Measurements from ENCODE around the gene ZNF280B.

Gene ZNF280B

GRCh38 chr22:22553735-22554586, 45.4 kb upstream of the ZNF280B start:
- TF ChIP-seq CTCF (IDR thresholded peaks at IDR 0.05; ENCODE audit: low read depth, low read length) = no peak
- in situ Hi-C loops (cut with HindIII; ENCODE audit: low sequenced_read_pairs) = no loop called here
- no peak for DNase-seq (ENCODE audit: low read depth, low spot score)
- H3K4me3 ChIP-seq (ENCODE audit: low read depth, low read length) = no peak overlapping the region

GRCh38 chr22:22553141-22553540, 44.6 kb upstream of the ZNF280B start:
- no peak for DNase-seq (ENCODE audit: low read depth, low spot score)
- no peak overlapping the region for H3K4me3 ChIP-seq (ENCODE audit: low read depth, low read length)
- TF ChIP-seq CTCF (IDR thresholded peaks at IDR 0.05; ENCODE audit: low read depth, low read length) = no peak
- in situ Hi-C loops (cut with HindIII; ENCODE audit: low sequenced_read_pairs) = no loop called here

- no peak for TF ChIP-seq CTCF (IDR thresholded peaks at IDR 0.05; ENCODE audit: low read depth, low read length)
- no peak for DNase-seq (ENCODE audit: low read depth, low spot score)
- in situ Hi-C loops (cut with HindIII; ENCODE audit: low sequenced_read_pairs) = no loop called here
- no peak overlapping the region for H3K4me3 ChIP-seq (ENCODE audit: low read depth, low read length)
Observed at GRCh38 chr22:22552630-22553029, 44.1 kb upstream of the ZNF280B start.

GRCh38 chr22:22550789-22551434, 42.4 kb upstream of the ZNF280B start:
- H3K4me3 ChIP-seq (ENCODE audit: low read depth, low read length) = no peak overlapping the region
- in situ Hi-C loops (cut with HindIII; ENCODE audit: low sequenced_read_pairs) = no loop called here
- no peak for DNase-seq (ENCODE audit: low read depth, low spot score)
- TF ChIP-seq CTCF (IDR thresholded peaks at IDR 0.05; ENCODE audit: low read depth, low read length) = no peak

GRCh38 chr22:22548910-22549309, 40.4 kb upstream of the ZNF280B start:
- no peak for TF ChIP-seq CTCF (IDR thresholded peaks at IDR 0.05; ENCODE audit: low read depth, low read length)
- no peak for DNase-seq (ENCODE audit: low read depth, low spot score)
- no peak overlapping the region for H3K4me3 ChIP-seq (ENCODE audit: low read depth, low read length)
- in situ Hi-C loops (cut with HindIII; ENCODE audit: low sequenced_read_pairs) = no loop called here

- no peak for DNase-seq (ENCODE audit: low read depth, low spot score)
- no peak for TF ChIP-seq CTCF (IDR thresholded peaks at IDR 0.05; ENCODE audit: low read depth, low read length)
- no peak overlapping the region for H3K4me3 ChIP-seq (ENCODE audit: low read depth, low read length)
- in situ Hi-C loops (cut with HindIII; ENCODE audit: low sequenced_read_pairs) = no loop called here
Observed at GRCh38 chr22:22548317-22548716, 39.8 kb upstream of the ZNF280B start.
